Measurements from ENCODE around the gene UAP1L1. TPM values are rescaled to one million over a fixed set of nuclear protein-coding genes. Genes with fewer than 3 reads are reported as not detected.

UAP1L1 gene
- total RNA-seq, 1 donor from 2014 or later, result 13.3 TPM

DNA sequence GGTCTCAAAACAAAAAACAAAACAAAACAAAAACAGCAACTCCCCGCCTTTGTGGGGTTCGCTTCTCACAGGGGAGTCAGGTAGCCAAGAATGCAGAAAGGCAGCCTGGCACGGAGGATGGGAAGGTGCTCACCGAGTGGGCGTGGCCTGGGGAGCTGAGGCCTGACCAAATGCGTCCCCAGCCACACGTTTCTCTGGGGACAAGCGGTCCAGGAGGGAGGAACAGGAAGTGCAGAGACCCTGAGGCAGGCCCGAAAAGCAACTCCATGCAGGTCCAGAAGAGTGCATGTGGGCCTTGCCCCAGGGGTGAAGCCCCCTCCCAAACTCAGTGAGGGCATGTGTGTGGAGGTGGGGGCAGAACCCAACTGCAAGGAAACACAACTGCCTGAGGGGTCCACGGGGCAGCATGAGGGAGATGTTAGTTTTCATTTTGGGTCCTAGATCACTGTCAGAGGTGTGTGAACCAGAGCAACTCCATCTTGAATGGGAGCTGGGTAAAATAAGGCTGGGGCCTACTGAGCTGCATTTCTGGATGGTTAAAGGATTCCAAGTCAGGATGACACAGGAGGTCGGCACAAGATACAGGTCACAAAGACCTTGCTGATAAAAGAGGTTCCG is 2.6 kb upstream of the UAP1L1 start:
- peaks cover 34% of the 10 kb centered on the region for H3K4me1 ChIP-seq
- intact Hi-C loops (cut with DNase I), result no loop called here
- no peak overlapping the region for H3K4me3 ChIP-seq

GRCh38 chr9:137075275-137075775 is 2.0 kb upstream of the UAP1L1 start:
- Histone ChIP-seq H3K4me3 (no peak overlapping the region), H3K9me3 (no peaks in the 10 kb centered on the region), H3K36me3 (peaks cover 0 to 18% of the 10 kb centered on the region in 2 donors), H3K27me3 (no peaks in the 10 kb centered on the region), H3K4me1 (peaks cover 34% of the 10 kb centered on the region), H3K27ac (no peak overlapping the region)
- DNase-seq (ENCODE audit: extremely low spot score in 2 of 2), result no peak
- intact Hi-C loops (cut with DNase I), result no loop called here
- TF ChIP-seq POLR2A (IDR thresholded peaks at IDR 0.05), result no peak
- TF ChIP-seq POLR2AphosphoS5 (IDR thresholded peaks at IDR 0.05; ENCODE audit: insufficient read depth in 1 of 2, low read depth in 1 of 2), result no peak
- TF ChIP-seq, protein P1, sequence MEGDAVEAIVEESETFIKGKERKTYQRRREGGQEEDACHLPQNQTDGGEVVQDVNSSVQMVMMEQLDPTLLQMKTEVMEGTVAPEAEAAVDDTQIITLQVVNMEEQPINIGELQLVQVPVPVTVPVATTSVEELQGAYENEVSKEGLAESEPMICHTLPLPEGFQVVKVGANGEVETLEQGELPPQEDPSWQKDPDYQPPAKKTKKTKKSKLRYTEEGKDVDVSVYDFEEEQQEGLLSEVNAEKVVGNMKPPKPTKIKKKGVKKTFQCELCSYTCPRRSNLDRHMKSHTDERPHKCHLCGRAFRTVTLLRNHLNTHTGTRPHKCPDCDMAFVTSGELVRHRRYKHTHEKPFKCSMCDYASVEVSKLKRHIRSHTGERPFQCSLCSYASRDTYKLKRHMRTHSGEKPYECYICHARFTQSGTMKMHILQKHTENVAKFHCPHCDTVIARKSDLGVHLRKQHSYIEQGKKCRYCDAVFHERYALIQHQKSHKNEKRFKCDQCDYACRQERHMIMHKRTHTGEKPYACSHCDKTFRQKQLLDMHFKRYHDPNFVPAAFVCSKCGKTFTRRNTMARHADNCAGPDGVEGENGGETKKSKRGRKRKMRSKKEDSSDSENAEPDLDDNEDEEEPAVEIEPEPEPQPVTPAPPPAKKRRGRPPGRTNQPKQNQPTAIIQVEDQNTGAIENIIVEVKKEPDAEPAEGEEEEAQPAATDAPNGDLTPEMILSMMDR (IDR thresholded peaks at IDR 0.05), result no peak

More for the DNA sequence above, 2.6 kb upstream of the UAP1L1 start:
- DNase-seq (ENCODE audit: extremely low spot score in 2 of 2), result no peak
- no peak for TF ChIP-seq POLR2AphosphoS5 (IDR thresholded peaks at IDR 0.05; ENCODE audit: insufficient read depth in 1 of 2, low read depth in 1 of 2)
- no peak for TF ChIP-seq POLR2A (IDR thresholded peaks at IDR 0.05)
- TF ChIP-seq, protein P1 (IDR thresholded peaks at IDR 0.05), result no peak
- H3K27me3 ChIP-seq, result no peaks in the 10 kb centered on the region
- H3K36me3 ChIP-seq, result peaks cover 0 to 12% of the 10 kb centered on the region in 2 donors
- H3K27ac ChIP-seq, result no peak overlapping the region
- no peaks in the 10 kb centered on the region for H3K9me3 ChIP-seq

DNA sequence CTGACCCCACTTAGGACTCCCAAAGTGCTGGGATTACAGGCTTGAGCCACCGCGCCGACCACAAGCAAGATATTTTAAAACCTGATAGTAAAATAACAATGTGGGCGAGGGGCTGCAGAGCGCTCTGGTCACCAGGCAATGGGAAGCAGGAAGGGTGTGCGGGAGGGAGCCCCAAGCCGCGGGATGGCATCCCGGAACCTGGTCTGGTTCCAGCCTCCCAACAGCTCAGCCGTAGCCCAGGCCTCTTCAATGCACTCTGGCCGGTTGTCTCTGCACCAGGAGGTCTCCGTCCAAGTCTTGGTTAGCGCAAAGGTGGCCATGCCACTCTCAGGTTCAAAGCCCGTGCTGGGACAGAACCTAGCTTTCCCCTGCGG is 694 bp upstream of the UAP1L1 start:
- H3K27me3 ChIP-seq, result no peaks in the 10 kb centered on the region
- DNase-seq (ENCODE audit: extremely low spot score in 2 of 2), result no peak
- H3K9me3 ChIP-seq, result no peaks in the 10 kb centered on the region
- intact Hi-C loops (cut with DNase I), result no loop called here
- TF ChIP-seq POLR2AphosphoS5 (IDR thresholded peaks at IDR 0.05; ENCODE audit: insufficient read depth in 1 of 2, low read depth in 1 of 2) (no peak), POLR2A (IDR thresholded peaks at IDR 0.05) (no peak)
- TF ChIP-seq, protein P1 (IDR thresholded peaks at IDR 0.05), result no peak
- peak overlapping the region; percentile 68 to 77 for H3K4me3 ChIP-seq
- H3K4me1 ChIP-seq, result peaks cover 25% of the 10 kb centered on the region
- H3K36me3 ChIP-seq, result peaks cover 0 to 29% of the 10 kb centered on the region in 2 donors
- peak overlapping the region; percentile 77 for H3K27ac ChIP-seq

DNA sequence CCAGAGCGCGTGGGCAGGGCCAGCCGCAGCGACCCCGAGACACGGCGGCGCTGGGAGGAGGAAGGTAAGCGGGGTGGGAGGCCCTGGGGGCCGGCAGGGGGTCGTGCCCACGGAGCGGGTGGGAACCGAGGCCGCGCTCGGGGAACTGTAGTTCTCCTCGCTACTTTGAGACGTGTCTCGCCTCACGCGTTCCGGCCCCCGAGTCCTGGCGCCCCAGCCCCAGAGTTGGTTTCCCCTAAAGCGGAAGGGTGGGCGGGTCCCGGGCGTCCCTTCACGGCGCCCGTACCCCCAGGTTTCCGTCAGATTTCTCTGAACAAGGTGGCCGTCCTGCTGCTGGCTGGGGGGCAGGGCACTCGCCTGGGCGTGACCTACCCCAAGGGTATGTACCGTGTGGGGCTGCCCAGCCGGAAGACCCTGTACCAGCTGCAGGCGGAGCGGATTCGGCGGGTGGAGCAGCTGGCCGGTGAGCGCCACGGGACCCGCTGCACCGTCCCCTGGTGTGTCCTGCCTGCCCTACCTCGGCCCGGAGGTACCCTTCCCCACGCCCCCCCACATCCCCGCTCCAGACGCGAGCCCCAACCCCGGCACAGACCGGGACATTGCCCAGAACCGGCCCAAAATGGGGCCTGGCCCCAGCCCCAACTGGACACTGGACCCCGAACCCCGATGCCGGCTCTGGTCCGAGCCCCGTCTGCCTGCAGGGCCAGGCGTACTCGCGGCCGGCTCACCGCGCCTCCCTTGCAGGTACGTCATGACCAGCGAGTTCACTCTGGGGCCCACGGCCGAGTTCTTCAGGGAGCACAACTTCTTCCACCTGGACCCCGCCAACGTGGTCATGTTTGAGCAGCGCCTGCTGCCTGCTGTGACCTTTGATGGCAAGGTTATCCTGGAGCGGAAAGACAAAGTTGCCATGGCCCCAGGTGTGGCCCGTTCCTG is 709 bp downstream of the UAP1L1 start:
- peak overlapping the region; percentile 77 for H3K27ac ChIP-seq
- peak overlapping the region; percentile 68 to 77 for H3K4me3 ChIP-seq
- H3K27me3 ChIP-seq, result no peaks in the 10 kb centered on the region
- intact Hi-C loops (cut with DNase I), result no loop called here
- peaks cover 0 to 34% of the 10 kb centered on the region in 2 donors for H3K36me3 ChIP-seq
- H3K4me1 ChIP-seq, result peaks cover 31% of the 10 kb centered on the region
- DNase-seq (ENCODE audit: extremely low spot score in 2 of 2), result no peak
- no peaks in the 10 kb centered on the region for H3K9me3 ChIP-seq
- peak in 1 of 2 donors; percentile 28 for TF ChIP-seq POLR2AphosphoS5 (IDR thresholded peaks at IDR 0.05; ENCODE audit: insufficient read depth in 1 of 2, low read depth in 1 of 2)
- TF ChIP-seq, protein P1 (IDR thresholded peaks at IDR 0.05), result no peak

Measured in vagina (tissue), 2 donors.